GM12873 (cell line): Measurements from ENCODE around the gene GRHL1.

Experiments
- CTCF ChIP-seq: IDR thresholded peaks from 2 replicates; pipeline ENCODE4 v1.5.1; 2012; ENCODE audit warnings: low read depth, mild to moderate bottlenecking, moderate library complexity, low read length, control low read depth; ENCODE audit not compliant: insufficient read depth; ENCODE audit errors: missing control alignments

The GRHL1 gene

GRCh38 chr2:9959262-9959661, 7.8 kb downstream of the GRHL1 start:
- TF ChIP-seq CTCF, result no peak

- no peak for TF ChIP-seq CTCF
Measured at GRCh38 chr2:9961013-9961412, 9.5 kb downstream of the GRHL1 start.

GRCh38 chr2:9964334-9964980, 13.0 kb downstream of the GRHL1 start:
- TF ChIP-seq CTCF, result no peak

- TF ChIP-seq CTCF, result no peak
Measured at GRCh38 chr2:9965119-9965822, 13.8 kb downstream of the GRHL1 start.

- TF ChIP-seq CTCF, result no peak
Measured at GRCh38 chr2:9966491-9967022, 15.1 kb downstream of the GRHL1 start.

GRCh38 chr2:9967053-9967775, 15.7 kb downstream of the GRHL1 start:
- no peak for TF ChIP-seq CTCF
